ENCODE results near the gene CNIH3.
A peak's percentile ranks its signal among the peaks of the same experiment; 100 is the strongest.
"Not testable (repeated sequence)": the region's sequence is repeated elsewhere in the genome, so short reads cannot be mapped to it uniquely, and the experiment has no call there.

Gene CNIH3

GRCh38 chr1:224615861-224616755, at the start of gene CNIH3:
TSS of gene CNIH3 (plus strand) at chr1:224616317. CDS start at chr1:224617175, 858 bp downstream.
- DNase-seq = peak; percentile 51

GRCh38 chr1:224566492-224566891, 49.6 kb upstream of the CNIH3 start:
- not testable (repeated sequence) for DNase-seq

- no peak for DNase-seq
Measured at GRCh38 chr1:224569276-224569675, 46.8 kb upstream of the CNIH3 start.

- not testable (repeated sequence) for DNase-seq
Measured at GRCh38 chr1:224571975-224572374, 44.1 kb upstream of the CNIH3 start.

GRCh38 chr1:224579526-224579925, 36.6 kb upstream of the CNIH3 start:
- no peak for DNase-seq

- no peak for DNase-seq
Measured at GRCh38 chr1:224580006-224580405, 36.1 kb upstream of the CNIH3 start.

GRCh38 chr1:224582041-224582440, 34.1 kb upstream of the CNIH3 start:
- DNase-seq = no peak

GRCh38 chr1:224583774-224584173, 32.3 kb upstream of the CNIH3 start:
- no peak for DNase-seq

GRCh38 chr1:224585051-224585450, 31.1 kb upstream of the CNIH3 start:
- DNase-seq = no peak

- no peak for DNase-seq
Measured at GRCh38 chr1:224587051-224587450, 29.1 kb upstream of the CNIH3 start.

GRCh38 chr1:224588515-224588914, 27.6 kb upstream of the CNIH3 start:
- DNase-seq = no peak

- DNase-seq = no peak
Measured at GRCh38 chr1:224589006-224589405, 27.1 kb upstream of the CNIH3 start.

- DNase-seq = no peak
Measured at GRCh38 chr1:224591326-224591725, 24.8 kb upstream of the CNIH3 start.

GRCh38 chr1:224592636-224593582, 23.2 kb upstream of the CNIH3 start:
- peak; percentile 70 for DNase-seq

GRCh38 chr1:224594360-224594759, 21.8 kb upstream of the CNIH3 start:
- no peak for DNase-seq

GRCh38 chr1:224594851-224595250, 21.3 kb upstream of the CNIH3 start:
- no peak for DNase-seq

GRCh38 chr1:224605482-224606181, 10.5 kb upstream of the CNIH3 start:
- no peak for DNase-seq

- DNase-seq = no peak
Measured at GRCh38 chr1:224607188-224608148, 8.6 kb upstream of the CNIH3 start.

- no peak for DNase-seq
Measured at GRCh38 chr1:224609333-224609732, 6.8 kb upstream of the CNIH3 start.

- no peak for DNase-seq
Measured at GRCh38 chr1:224612246-224612645, 3.9 kb upstream of the CNIH3 start.

- no peak for DNase-seq
Measured at GRCh38 chr1:224613486-224613885, 2.6 kb upstream of the CNIH3 start.
